HG02852 (cell line): ENCODE data around the gene EPB41L2.
"Not testable (repeated sequence)": the region's sequence is repeated elsewhere in the genome, so short reads cannot be mapped to it uniquely, and the experiment has no call there.

Source experiments
- ATAC-seq: cut with Tn5 transposase; IDR thresholded peaks from one replicate; pipeline ENCODE4 v1.9.1; 2021; ENCODE audit warnings: mild to moderate bottlenecking, moderate library complexity; ENCODE audit not compliant: unreplicated experiment

EPB41L2 gene

GRCh38 chr6:130824978-130825694 is 237.9 kb downstream of the EPB41L2 start:
- no peak for ATAC-seq

- ATAC-seq = no peak
Measured at GRCh38 chr6:130822736-130823135, 240.3 kb downstream of the EPB41L2 start.

- ATAC-seq = no peak
Measured at GRCh38 chr6:130815200-130816071, 247.6 kb downstream of the EPB41L2 start.

- ATAC-seq = no peak
Measured at GRCh38 chr6:130814506-130814905, 248.5 kb downstream of the EPB41L2 start.

GRCh38 chr6:130811932-130812331 is 251.1 kb downstream of the EPB41L2 start:
- ATAC-seq = no peak

GRCh38 chr6:130810307-130811030 is 252.6 kb downstream of the EPB41L2 start:
- no peak for ATAC-seq

- ATAC-seq = not testable (repeated sequence)
Measured at GRCh38 chr6:130801368-130801767, 261.7 kb downstream of the EPB41L2 start.

- no peak for ATAC-seq
Measured at GRCh38 chr6:130797061-130797460, 266.0 kb downstream of the EPB41L2 start.

GRCh38 chr6:130796313-130796905 is 266.6 kb downstream of the EPB41L2 start:
- no peak for ATAC-seq

GRCh38 chr6:130794738-130795137 is 268.3 kb downstream of the EPB41L2 start:
- ATAC-seq = no peak

GRCh38 chr6:130794010-130794697 is 268.9 kb downstream of the EPB41L2 start:
- no peak for ATAC-seq
